Measurements from ENCODE around the gene STK25. TPM values are rescaled to one million over a fixed set of nuclear protein-coding genes. Genes with fewer than 3 reads are reported as not detected.

The STK25 gene
- total and polyA plus RNA-seq, 10 of the 15 experiments (the other 5 are each of a cell fraction or from before 2014, with no cell fraction given): 6.0 to 154 (median 89.3) TPM

- in situ Hi-C loops (cut with MboI): no loop called here
- Histone ChIP-seq H3K4me3 (no peak overlapping the region), H3K4me1 (ENCODE audit: control insufficient read depth, insufficient read depth, low read length) (no peaks in the 10 kb centered on the region), H3K9me3 (replicated peaks; ENCODE audit: control insufficient read depth, insufficient read depth, low read length) (no peaks in the 10 kb centered on the region; the same call in 2 of the 3 replicates), H2AFZ (ENCODE audit: control insufficient read depth, low read depth, low read length) (no peak overlapping the region), H3K9ac (ENCODE audit: control insufficient read depth, insufficient read depth, low read length) (no peak overlapping the region), H3K4me2 (ENCODE audit: control insufficient read depth, insufficient read depth) (no peak overlapping the region), H3K27me3 (replicated peaks in 1 of 2; ENCODE audit: control insufficient read depth in 2 of 2, insufficient read depth in 2 of 2, low read length in 1 of 2) (no peaks in the 10 kb centered on the region), H3K79me2 (ENCODE audit: control insufficient read depth, insufficient read depth, low read length) (no peaks in the 10 kb centered on the region), H3K27ac (ENCODE audit: control insufficient read depth, insufficient read depth) (no peak overlapping the region), H4K20me1 (ENCODE audit: control insufficient read depth, insufficient read depth) (no peaks in the 10 kb centered on the region), H3K36me3 (ENCODE audit: control insufficient read depth in 2 of 2, insufficient read depth in 2 of 2, low read length in 1 of 2) (no peaks in the 10 kb centered on the region; a peak in 1 of 4 replicates)
- RAD21 ChIA-PET (ENCODE audit: unreplicated experiment): no interaction called here
- DNase-seq (ENCODE audit: low read depth, low spot score) (no peak), ATAC-seq (no peak), FAIRE-seq (no peak)
- POLR2A ChIA-PET: no interaction called here
- BruUV-seq (replicated peaks): no TSS peak
- SMC1A ChIA-PET (ENCODE audit: uncharacterized antibody, unreplicated experiment): no interaction called here
- intact Hi-C loops (cut with micrococcal nuclease; ENCODE audit: unreplicated experiment): no loop called here
- CTCF ChIA-PET: no interaction called here
- WGBS (ENCODE audit: insufficient coverage, insufficient replicate concordance, low lambda C conversion rate, missing lambda C conversion rate): 99% methylated on average over 3 of the region's 3 CpGs
- no peak for TF ChIP-seq HCFC1 (IDR thresholded peaks at IDR 0.05; ENCODE audit: low read length)
- TF ChIP-seq HDAC2 (IDR thresholded peaks at IDR 0.05): no peak
- no peak for TF ChIP-seq ZBED1 (IDR thresholded peaks at IDR 0.05; ENCODE audit: borderline replicate concordance)
- TF ChIP-seq CTCF (IDR thresholded peaks at IDR 0.05 in 2 of 3, conservative IDR thresholded peaks at IDR 0.05 in 1 of 3; ENCODE audit: control insufficient read depth in 2 of 3, extremely low read depth in 1 of 3, insufficient read depth in 1 of 3, low read depth in 3 of 3, low read length in 3 of 3): no peak
- no peak for TF ChIP-seq MAX (IDR thresholded peaks at IDR 0.05; ENCODE audit: low read depth, low read length)
- no peak for TF ChIP-seq ZNF622 (IDR thresholded peaks at IDR 0.05)
- no peak for TF ChIP-seq TBL1XR1 (IDR thresholded peaks at IDR 0.05; ENCODE audit: low read depth, low read length)
- TF ChIP-seq ZZZ3 (IDR thresholded peaks at IDR 0.05; ENCODE audit: control insufficient read depth, insufficient read length, low read depth): no peak
- no peak for TF ChIP-seq ZNF24 (IDR thresholded peaks at IDR 0.05)
- TF ChIP-seq ZBTB11 (CRISPR knock-in tag; IDR thresholded peaks at IDR 0.05): no peak
- no peak for TF ChIP-seq DPF2 (IDR thresholded peaks at IDR 0.05)
- TF ChIP-seq SMARCA5 (IDR thresholded peaks at IDR 0.05): no peak
- no peak for TF ChIP-seq PKNOX1 (IDR thresholded peaks at IDR 0.05)
- TF ChIP-seq ATF2 (IDR thresholded peaks at IDR 0.05; ENCODE audit: low read length): no peak
- TF ChIP-seq IRF5 (IDR thresholded peaks at IDR 0.05; ENCODE audit: borderline replicate concordance): no peak
- no peak for TF ChIP-seq RCOR1 (conservative IDR thresholded peaks at IDR 0.05; ENCODE audit: low read depth, low read length)
These were observed 33.1 kb downstream of the STK25 start for GRCh38 chr2:241475267-241475666.
